GM21515 (cell line): Measurements from ENCODE around the gene SCD5.

Experiments
- ATAC-seq: cut with Tn5 transposase; IDR thresholded peaks from one replicate; pipeline ENCODE4 v1.9.1; 2021; ENCODE audit not compliant: unreplicated experiment

Gene SCD5

GRCh38 chr4:82774711-82775171 lies 23.9 kb downstream of the SCD5 start:
- no peak for ATAC-seq

DNA sequence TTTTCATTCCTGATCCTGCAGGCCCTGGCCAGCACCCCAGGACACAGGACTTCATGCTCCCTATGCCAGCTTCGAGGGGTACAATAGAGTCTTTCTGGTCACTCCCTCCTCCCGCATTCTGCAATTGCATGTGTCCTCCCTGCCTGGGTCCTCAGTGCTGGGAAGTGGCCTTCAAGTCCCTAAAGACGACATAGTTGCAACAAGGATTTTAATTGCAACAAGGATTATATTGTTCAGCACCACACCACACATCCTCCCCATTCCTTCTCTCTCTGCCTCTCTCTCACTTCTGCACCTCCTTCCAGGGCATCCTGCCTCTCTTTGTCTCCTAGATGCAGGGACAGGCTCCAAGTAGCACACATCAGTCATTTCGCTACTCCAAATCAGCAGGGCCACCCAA lies 25.5 kb downstream of the SCD5 start:
- no peak for ATAC-seq

- no peak for ATAC-seq
Observed at GRCh38 chr4:82770607-82771006, 28.0 kb downstream of the SCD5 start.

DNA sequence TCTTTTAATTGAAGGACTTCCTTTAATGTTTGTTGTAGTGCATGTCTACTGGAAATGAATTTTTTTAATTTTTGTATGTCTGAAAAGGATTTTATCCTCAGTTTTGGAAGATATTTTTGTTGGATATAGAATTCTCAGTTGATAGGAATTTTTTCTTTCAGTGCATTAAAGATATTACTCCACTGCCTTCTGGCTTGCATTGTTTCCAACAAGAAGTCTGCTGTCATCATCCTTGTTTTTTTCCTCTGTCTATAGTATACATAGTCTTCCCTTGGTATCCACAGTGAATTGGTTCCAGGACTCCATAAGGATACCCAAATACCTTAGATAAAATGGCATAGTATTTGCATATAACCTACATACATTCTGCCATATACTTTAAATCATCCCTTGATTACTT lies 33.5 kb downstream of the SCD5 start:
- ATAC-seq, result no peak

DNA sequence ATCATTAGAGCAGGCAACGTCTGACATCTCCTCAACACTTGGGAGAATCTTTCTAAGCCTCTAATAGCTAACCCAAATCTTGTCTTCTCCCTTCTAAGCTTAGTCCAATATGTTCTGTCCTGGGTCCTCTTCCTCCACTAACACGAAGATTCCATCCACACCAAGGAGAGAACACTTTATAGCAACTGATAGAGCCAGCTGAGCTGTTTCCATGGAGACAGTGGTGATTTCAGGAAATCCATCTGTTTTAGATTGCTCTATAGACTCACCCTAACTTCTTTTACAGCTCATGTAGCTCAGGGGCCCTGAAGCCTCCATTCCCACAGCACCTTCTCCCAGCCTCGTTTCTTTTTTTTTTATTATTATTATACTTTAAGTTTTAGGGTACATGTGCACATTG lies 37.4 kb downstream of the SCD5 start:
- ATAC-seq, result no peak

- ATAC-seq, result no peak
Observed at GRCh38 chr4:82758701-82759685, 39.6 kb downstream of the SCD5 start.

GRCh38 chr4:82756061-82756460 lies 42.5 kb downstream of the SCD5 start:
- ATAC-seq, result no peak

- no peak for ATAC-seq
Observed at GRCh38 chr4:82755650-82756049, 42.9 kb downstream of the SCD5 start.

- no peak for ATAC-seq
Observed at GRCh38 chr4:82754513-82755165, 44.0 kb downstream of the SCD5 start.

DNA sequence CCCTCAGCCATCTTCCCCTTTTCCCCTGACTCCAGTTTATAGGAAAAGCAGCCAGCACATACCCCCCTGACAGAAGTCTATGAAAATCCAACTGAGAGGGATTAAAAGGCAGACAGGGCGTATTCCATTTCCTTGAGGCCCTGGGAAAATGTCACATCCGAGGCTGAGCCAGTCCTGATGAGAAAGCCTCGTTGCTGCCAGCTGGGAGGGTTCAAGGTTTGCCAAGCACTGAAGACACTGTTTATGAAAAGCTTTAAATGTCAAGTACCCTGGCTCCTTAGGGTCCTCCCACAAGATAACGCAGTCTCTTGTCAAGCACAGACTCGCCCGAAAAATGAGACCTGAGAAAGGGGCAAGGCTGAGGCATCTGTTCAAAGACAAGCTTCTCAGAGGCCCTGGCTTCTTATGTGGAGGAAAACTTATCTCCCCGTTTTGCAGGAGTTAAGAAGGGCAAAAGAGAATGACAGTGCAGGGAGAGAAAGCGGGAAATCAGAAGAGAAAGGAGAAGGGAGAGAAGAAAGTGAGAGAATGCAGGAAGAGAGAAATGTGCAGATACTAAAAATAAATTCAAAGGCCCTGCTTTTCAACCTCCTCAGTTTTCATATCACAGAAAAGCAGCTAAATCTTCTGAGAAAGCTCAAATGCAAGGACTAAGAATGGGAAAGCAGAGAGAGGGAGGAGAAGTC lies 44.7 kb downstream of the SCD5 start:
- no peak for ATAC-seq

DNA sequence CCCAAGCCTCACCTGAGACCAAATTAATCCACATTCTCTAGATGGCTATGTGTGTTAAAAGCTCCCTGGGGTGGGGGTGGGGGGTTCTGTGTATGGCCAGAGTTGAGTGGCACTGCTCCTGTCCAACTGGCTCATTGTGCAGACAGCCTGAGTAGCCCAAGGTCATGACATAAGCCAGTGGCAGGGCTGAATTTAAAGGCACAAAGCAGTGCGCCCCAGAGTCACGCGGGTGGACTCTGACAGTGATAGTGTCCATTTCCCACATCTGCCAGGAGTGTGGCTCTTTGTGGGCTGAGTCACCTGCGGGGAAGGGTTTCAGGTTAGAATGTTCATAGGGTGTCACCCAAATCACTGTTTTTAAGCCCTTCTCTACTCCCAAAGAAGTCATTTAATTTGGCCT lies 45.4 kb downstream of the SCD5 start:
- ATAC-seq, result no peak

GRCh38 chr4:82748810-82749470 lies 49.7 kb downstream of the SCD5 start:
- ATAC-seq, result no peak

DNA sequence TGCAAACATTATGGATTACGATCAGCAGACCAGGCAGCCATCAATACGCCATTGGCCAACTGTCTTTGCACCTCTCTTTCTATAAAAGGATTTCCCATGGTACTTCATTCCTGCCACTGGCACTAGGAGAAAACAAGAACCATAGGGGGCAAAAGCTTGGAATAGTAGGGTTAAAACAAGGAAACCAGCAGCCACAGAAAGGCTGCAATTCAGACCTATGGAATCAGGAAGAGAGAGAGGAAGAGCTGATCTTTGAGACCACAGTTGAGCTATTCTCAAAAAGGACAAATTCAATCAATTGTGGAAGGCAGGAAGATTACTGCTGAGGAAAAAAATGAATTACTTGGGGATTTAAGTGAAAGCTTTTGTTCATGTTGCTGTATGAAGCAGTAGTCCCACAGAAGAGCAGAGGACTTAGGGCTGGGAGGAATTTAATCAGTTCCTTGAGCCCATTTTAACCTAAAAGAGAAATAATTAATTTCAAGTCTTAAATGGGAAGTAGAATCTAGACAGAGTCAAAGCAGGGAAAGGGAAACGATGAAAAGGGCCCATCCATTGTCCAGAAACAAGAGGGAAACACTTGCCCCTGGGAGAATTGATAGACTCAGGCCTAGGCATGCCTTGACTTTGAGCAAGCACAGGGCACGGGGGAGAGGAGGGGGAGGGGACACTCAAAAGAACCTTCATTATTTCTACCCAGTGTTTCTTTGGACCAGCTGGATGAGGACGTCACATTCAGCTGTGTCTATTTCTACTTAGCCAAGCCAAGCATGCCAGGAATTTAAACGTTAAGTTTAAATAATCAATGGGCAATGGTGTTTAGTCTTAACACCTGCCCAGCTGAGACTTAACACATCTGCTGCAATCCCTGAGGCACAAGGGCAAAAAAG lies 50.7 kb downstream of the SCD5 start:
- ATAC-seq, result no peak

- ATAC-seq, result no peak
Observed at GRCh38 chr4:82746705-82747574, 51.7 kb downstream of the SCD5 start.

DNA sequence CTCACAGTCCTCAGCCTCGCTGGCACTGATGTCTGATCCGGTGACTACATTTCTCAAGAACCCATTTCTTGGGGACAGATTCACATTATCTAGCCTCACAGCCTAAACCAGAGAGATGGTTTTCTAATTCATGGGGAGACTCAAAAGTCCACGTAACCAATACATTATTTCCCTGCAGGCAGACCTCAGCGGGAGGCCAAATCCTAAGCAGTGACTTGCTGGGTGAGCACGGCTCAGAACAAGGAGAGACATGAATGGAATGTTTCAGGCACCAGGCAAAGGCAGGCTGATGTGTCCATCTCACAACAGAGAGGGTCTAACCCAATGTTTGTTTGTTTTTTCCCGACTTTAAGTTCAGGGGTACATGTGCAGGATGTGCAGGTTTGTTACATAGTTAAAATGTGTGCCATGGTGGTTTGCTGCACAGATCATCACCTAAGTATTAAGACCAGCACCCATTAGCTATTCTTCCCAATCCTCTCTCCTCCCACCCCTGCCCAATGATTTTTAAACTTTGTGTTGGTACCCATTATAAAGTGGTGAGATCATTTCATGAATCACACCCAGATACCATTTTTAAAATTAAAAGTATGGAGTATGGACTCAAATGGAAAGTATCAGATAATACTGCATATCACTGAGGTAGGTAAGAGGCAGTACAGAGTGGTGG lies 53.3 kb downstream of the SCD5 start:
- ATAC-seq, result no peak

DNA sequence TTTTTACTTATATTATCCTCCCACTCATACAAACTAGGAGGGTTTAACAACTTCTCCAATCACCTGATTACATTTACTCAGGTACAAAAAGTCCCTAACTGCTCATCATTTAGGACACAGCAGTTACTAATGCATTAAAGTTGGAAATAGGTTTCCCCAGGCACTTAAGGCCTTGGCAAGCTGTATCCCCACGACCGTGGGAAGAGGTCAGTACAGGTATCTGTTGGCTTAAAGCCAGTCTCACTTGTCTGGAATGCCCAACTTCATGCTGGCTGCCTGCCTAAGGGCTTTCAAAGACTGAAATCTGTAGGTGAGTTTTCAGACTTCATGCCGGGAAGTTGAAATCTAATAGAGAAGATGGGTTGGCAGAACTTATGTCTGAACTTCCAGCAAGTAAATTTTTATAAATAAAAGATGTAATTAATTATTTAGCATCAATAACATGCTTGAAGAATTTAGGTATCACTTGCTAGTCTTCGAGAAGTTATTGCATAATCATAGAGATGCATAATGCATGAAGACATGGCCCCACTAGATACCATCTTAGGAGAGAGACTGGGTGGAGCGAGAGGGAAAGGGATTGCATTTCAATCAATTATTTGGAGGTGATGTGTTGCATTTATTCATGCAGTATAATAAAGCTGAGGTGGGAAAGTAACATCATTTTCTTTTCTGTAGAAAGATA lies 54.2 kb downstream of the SCD5 start:
- ATAC-seq, result no peak

DNA sequence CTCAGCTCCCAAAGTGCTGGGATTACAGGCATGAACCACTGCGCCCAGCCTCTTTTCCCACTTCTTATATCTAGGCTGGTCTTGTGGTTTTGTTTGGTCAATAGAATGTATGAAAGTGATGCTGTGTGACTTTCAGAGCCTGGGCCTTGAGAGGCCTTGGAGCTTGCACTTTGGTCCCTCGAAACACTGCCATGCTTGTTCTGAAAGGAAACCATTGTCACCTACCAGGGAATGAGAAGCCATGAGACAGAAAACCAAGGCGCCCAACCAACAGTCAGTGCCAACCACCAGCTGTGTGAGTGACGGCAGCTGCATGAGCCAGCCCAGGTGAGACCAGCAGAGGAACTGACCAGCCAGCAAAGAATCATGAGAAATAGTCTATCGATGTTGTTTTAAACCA lies 57.4 kb downstream of the SCD5 start:
- ATAC-seq, result no peak
